Cardiac muscle cell (in vitro differentiated cells and primary cell): ENCODE results near the gene DNPEP. TPM values are rescaled to one million over a fixed set of nuclear protein-coding genes. Genes with fewer than 3 reads are reported as not detected.

Experiments
- DNase-seq, 2 donors: peaks; one replicate each; pipeline versions ENCODE4 v3.0.0 to v3.0.0-alpha.2; 2010 to 2017; ENCODE audit warnings: low read depth in 1 of 2, low spot score in 1 of 2
- H3K27ac ChIP-seq: fragments of 200-600 bp; sonication (generic); 2 replicates; pipeline ENCODE4 v1.5.1; 2016
- H3K27me3 ChIP-seq: fragments of 200-600 bp; sonication (generic); 2 replicates; pipeline ENCODE4 v1.6.0; 2016; ENCODE audit warnings: control low read depth
- H3K36me3 ChIP-seq: fragments of 200-600 bp; sonication (generic); 2 replicates; pipeline ENCODE4 v1.5.1; 2016; ENCODE audit warnings: control low read depth
- H3K4me1 ChIP-seq: fragments of 200-600 bp; sonication (generic); 2 replicates; pipeline ENCODE4 v1.8.1; 2017; ENCODE audit warnings: low read depth, mild to moderate bottlenecking, mixed run types
- H3K4me3 ChIP-seq: fragments of 200-600 bp; sonication (generic); 2 replicates; pipeline ENCODE4 v1.5.1; 2016; ENCODE audit warnings: mild to moderate bottlenecking
- H3K9me3 ChIP-seq: fragments of 200-600 bp; sonication (generic); 2 replicates; pipeline ENCODE4 v1.5.1; 2017; ENCODE audit warnings: low read depth, mild to moderate bottlenecking, control low read depth
- CTCF ChIP-seq: IDR thresholded peaks from 2 replicates; pipeline ENCODE4 v1.5.1; 2012; ENCODE audit warnings: low read depth, mild to moderate bottlenecking, low read length
- polyA plus RNA-seq: library from polyadenylated mRNA; unstranded; fragments of >200 nt; fragmentation: Nextera tagmentation; extraction: Ambion mirVana; gene quantifications from 2 replicates; pipeline ENCODE4 v1.2.1, GENCODE V29; 2016
- total RNA-seq: library from RNA; depleted of rRNA; stranded (reverse); fragments of >200 nt; gene quantifications from 2 replicates; pipeline ENCODE4 v1.2.3, GENCODE V29; 2016

Gene DNPEP
- total and polyA plus RNA-seq, 2 experiments from 2014 or later: 67.2 to 117 TPM

DNA sequence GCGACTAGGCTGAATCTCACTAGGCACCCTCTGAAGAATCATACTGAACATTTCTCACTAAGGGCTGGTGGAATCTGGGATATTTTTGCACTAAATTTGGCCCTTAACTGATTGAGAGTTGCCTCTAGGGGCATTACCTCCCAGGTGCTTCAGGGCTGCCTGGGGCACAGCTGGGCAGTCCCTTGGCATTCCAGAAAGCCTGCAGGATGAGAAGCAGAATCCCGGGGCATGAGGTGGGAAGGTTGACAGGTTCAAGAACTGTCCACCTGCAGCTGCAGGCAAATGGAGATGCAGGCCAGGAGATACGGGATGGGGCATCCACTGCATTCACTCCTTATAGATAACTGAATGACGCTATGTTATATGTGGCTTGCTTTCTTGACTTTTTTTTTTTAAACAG is 62.6 kb downstream of the DNPEP start:
- Histone ChIP-seq H3K27me3 (peaks cover 85% of the 10 kb centered on the region), H3K4me3 (no peak overlapping the region), H3K36me3 (no peaks in the 10 kb centered on the region), H3K9me3 (no peaks in the 10 kb centered on the region), H3K27ac (no peak overlapping the region), H3K4me1 (no peaks in the 10 kb centered on the region)
- TF ChIP-seq CTCF: no peak
- no peak for DNase-seq

- Histone ChIP-seq H3K4me3 (no peak overlapping the region), H3K36me3 (no peaks in the 10 kb centered on the region), H3K9me3 (no peaks in the 10 kb centered on the region), H3K27ac (no peak overlapping the region), H3K27me3 (peaks cover 71% of the 10 kb centered on the region), H3K4me1 (no peaks in the 10 kb centered on the region)
- TF ChIP-seq CTCF: no peak
- DNase-seq: no peak
Observed at GRCh38 chr2:219323434-219323833, 64.3 kb downstream of the DNPEP start.

Other genes with a start within 250 kb of the DNPEP start
- 8.4 and 12.9 TPM in 2 replicates for gene NHEJ1, start 227.1 kb downstream of the DNPEP start, total RNA-seq
- 7.7 and 9.4 TPM in 2 replicates for gene NHEJ1, start 227.1 kb downstream of the DNPEP start, polyA plus RNA-seq
- gene SLC23A3, start 217.9 kb downstream of the DNPEP start, total RNA-seq: 0.09 TPM in 1 of 2 replicates, not detected in the other
- gene SLC23A3, start 217.9 kb downstream of the DNPEP start, polyA plus RNA-seq: 0.11 TPM in 1 of 2 replicates, not detected in the other
- gene CNPPD1, start 211.0 kb downstream of the DNPEP start, total RNA-seq: 42.1 and 42.6 TPM in 2 replicates
- 70.2 and 81.9 TPM in 2 replicates for gene CNPPD1, start 211.0 kb downstream of the DNPEP start, polyA plus RNA-seq
- gene RETREG2, start 209.6 kb downstream of the DNPEP start, total RNA-seq: 72.0 and 74.0 TPM in 2 replicates
- gene RETREG2, start 209.6 kb downstream of the DNPEP start, polyA plus RNA-seq: 77.6 and 101 TPM in 2 replicates
- gene ZFAND2B, start 181.1 kb downstream of the DNPEP start, total RNA-seq: 32.6 and 35.4 TPM in 2 replicates
- gene ZFAND2B, start 181.1 kb downstream of the DNPEP start, polyA plus RNA-seq: 49.0 and 54.8 TPM in 2 replicates
- gene ABCB6, start 169.0 kb downstream of the DNPEP start, total RNA-seq: 9.6 and 24.2 TPM in 2 replicates
- 24.2 and 32.9 TPM in 2 replicates for gene ABCB6, start 169.0 kb downstream of the DNPEP start, polyA plus RNA-seq
- gene ATG9A, start 158.3 kb downstream of the DNPEP start, total RNA-seq: 71.4 and 75.1 TPM in 2 replicates
- 74.3 and 85.0 TPM in 2 replicates for gene ATG9A, start 158.3 kb downstream of the DNPEP start, polyA plus RNA-seq
- gene ANKZF1, start 158.1 kb downstream of the DNPEP start, total RNA-seq: 100 and 139 TPM in 2 replicates
- 135 and 175 TPM in 2 replicates for gene ANKZF1, start 158.1 kb downstream of the DNPEP start, polyA plus RNA-seq
- gene GLB1L, start 142.5 kb downstream of the DNPEP start, total RNA-seq: 10.4 TPM in 2 replicates
- 3.3 and 12.0 TPM in 2 replicates for gene GLB1L, start 142.5 kb downstream of the DNPEP start, polyA plus RNA-seq
- 28.5 and 31.6 TPM in 2 replicates for gene STK16, start 142.4 kb downstream of the DNPEP start, total RNA-seq
- gene STK16, start 142.4 kb downstream of the DNPEP start, polyA plus RNA-seq: 12.1 and 15.8 TPM in 2 replicates
- not detected in 2 replicates for gene TUBA4B, start 134.7 kb downstream of the DNPEP start, total RNA-seq
- not detected in 2 replicates for gene TUBA4B, start 134.7 kb downstream of the DNPEP start, polyA plus RNA-seq
- gene TUBA4A, start 134.0 kb downstream of the DNPEP start, total RNA-seq: 1.6 and 2.6 TPM in 2 replicates
- 2.3 and 6.5 TPM in 2 replicates for gene TUBA4A, start 134.0 kb downstream of the DNPEP start, polyA plus RNA-seq
- gene DNAJB2, start 108.5 kb downstream of the DNPEP start, total RNA-seq: 182 and 223 TPM in 2 replicates
- 60.6 and 61.0 TPM in 2 replicates for gene DNAJB2, start 108.5 kb downstream of the DNPEP start, polyA plus RNA-seq
- 0.36 and 1.2 TPM in 2 replicates for gene PTPRN, start 78.5 kb downstream of the DNPEP start, total RNA-seq
- 0.22 and 1.4 TPM in 2 replicates for gene PTPRN, start 78.5 kb downstream of the DNPEP start, polyA plus RNA-seq
- not detected in 2 replicates for gene RESP18, start 55.2 kb downstream of the DNPEP start, total RNA-seq
- not detected in 2 replicates for gene RESP18, start 55.2 kb downstream of the DNPEP start, polyA plus RNA-seq
- gene DES, start 30.5 kb upstream of the DNPEP start, total RNA-seq: 37.2 and 47.0 TPM in 2 replicates
- 17.5 and 20.4 TPM in 2 replicates for gene DES, start 30.5 kb upstream of the DNPEP start, polyA plus RNA-seq
- gene SPEG, start 46.9 kb upstream of the DNPEP start, total RNA-seq: 275 and 292 TPM in 2 replicates
- 185 and 188 TPM in 2 replicates for gene SPEG, start 46.9 kb upstream of the DNPEP start, polyA plus RNA-seq
- gene GMPPA, start 111.0 kb upstream of the DNPEP start, total RNA-seq: 35.0 and 45.5 TPM in 2 replicates
- 52.7 and 67.5 TPM in 2 replicates for gene GMPPA, start 111.0 kb upstream of the DNPEP start, polyA plus RNA-seq
- 6.4 and 9.5 TPM in 2 replicates for gene ASIC4, start 126.6 kb upstream of the DNPEP start, total RNA-seq
- gene ASIC4, start 126.6 kb upstream of the DNPEP start, polyA plus RNA-seq: 3.3 and 4.3 TPM in 2 replicates
- gene CHPF, start 155.9 kb upstream of the DNPEP start, total RNA-seq: 286 and 301 TPM in 2 replicates
- gene CHPF, start 155.9 kb upstream of the DNPEP start, polyA plus RNA-seq: 208 and 218 TPM in 2 replicates
- 6.7 and 7.4 TPM in 2 replicates for gene TMEM198, start 156.1 kb upstream of the DNPEP start, total RNA-seq
- 8.2 and 12.2 TPM in 2 replicates for gene TMEM198, start 156.1 kb upstream of the DNPEP start, polyA plus RNA-seq
- gene OBSL1, start 183.6 kb upstream of the DNPEP start, total RNA-seq: 540 and 746 TPM in 2 replicates
- 276 and 302 TPM in 2 replicates for gene OBSL1, start 183.6 kb upstream of the DNPEP start, polyA plus RNA-seq
- gene INHA, start 184.4 kb upstream of the DNPEP start, total RNA-seq: 11.4 and 39.0 TPM in 2 replicates
- gene INHA, start 184.4 kb upstream of the DNPEP start, polyA plus RNA-seq: 13.3 and 39.1 TPM in 2 replicates
- gene STK11IP, start 209.9 kb upstream of the DNPEP start, total RNA-seq: 17.8 and 22.4 TPM in 2 replicates
- gene STK11IP, start 209.9 kb upstream of the DNPEP start, polyA plus RNA-seq: 24.4 and 26.3 TPM in 2 replicates
- gene SLC4A3, start 239.7 kb upstream of the DNPEP start, total RNA-seq: 38.8 and 39.8 TPM in 2 replicates
- gene SLC4A3, start 239.7 kb upstream of the DNPEP start, polyA plus RNA-seq: 42.9 and 47.7 TPM in 2 replicates